AG09319 (cell line): ENCODE data around the gene TMC3.

Experiments
- DNase-seq: peaks from one replicate; pipeline ENCODE4 v3.0.0-alpha.2; 2010; ENCODE audit warnings: low read depth; ENCODE audit errors: extremely low read depth
- TF ChIP-seq, protein P1 (sequence below): IDR thresholded peaks from 2 replicates; pipeline ENCODE4 v1.5.1; 2011; ENCODE audit warnings: low read depth, mild to moderate bottlenecking, inconsistent platforms, low read length, moderate library complexity

Gene TMC3

DNA sequence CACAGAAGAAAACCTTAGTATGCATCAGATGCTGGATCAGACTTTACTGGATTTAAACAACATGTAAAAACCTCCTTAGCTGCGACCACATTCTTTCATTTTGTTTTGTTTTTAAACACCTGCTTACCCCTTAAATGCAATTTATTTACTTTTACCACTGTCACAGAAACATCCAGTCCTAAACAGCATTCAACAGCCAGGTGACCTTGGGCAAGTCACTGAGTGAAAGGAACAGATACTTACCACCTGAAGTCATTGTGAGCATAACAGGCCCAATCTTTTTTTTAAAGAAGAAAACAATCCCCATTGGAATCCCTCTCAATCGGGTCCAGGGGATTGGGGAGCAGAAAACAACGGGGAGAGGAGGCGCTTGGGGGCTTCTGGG lies 50.5 kb downstream of the TMC3 start:
- TF ChIP-seq, protein P1, sequence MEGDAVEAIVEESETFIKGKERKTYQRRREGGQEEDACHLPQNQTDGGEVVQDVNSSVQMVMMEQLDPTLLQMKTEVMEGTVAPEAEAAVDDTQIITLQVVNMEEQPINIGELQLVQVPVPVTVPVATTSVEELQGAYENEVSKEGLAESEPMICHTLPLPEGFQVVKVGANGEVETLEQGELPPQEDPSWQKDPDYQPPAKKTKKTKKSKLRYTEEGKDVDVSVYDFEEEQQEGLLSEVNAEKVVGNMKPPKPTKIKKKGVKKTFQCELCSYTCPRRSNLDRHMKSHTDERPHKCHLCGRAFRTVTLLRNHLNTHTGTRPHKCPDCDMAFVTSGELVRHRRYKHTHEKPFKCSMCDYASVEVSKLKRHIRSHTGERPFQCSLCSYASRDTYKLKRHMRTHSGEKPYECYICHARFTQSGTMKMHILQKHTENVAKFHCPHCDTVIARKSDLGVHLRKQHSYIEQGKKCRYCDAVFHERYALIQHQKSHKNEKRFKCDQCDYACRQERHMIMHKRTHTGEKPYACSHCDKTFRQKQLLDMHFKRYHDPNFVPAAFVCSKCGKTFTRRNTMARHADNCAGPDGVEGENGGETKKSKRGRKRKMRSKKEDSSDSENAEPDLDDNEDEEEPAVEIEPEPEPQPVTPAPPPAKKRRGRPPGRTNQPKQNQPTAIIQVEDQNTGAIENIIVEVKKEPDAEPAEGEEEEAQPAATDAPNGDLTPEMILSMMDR: no peak
- DNase-seq: no peak

DNA sequence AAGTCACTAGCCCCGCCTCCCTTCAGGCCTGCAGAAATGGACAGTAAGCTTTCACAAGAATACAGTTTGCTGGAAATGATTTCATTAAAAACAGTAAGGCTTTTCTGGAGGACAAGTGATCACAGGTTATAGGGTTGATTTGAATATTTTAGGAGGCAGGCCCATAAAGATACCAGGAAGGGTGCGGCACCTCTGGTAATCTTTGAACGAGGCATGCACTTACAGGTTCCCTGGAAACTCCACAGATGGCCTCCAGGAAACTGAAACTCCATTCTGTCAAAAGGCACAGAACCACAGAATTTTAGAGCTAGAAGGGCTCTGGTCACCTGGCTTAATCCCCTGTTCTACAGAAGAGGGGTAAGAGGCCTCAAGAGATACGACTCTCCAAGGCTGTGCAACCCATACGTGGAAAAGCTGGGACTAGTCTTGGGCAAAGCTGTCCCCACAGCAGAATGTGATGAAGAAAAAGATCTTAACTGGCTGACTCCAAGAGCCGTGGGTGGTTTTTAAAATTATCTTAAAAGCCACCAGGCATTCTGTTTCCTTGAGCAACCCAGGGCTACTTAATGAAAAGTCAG lies 51.2 kb downstream of the TMC3 start:
- TF ChIP-seq, protein P1: no peak
- no peak for DNase-seq

DNA sequence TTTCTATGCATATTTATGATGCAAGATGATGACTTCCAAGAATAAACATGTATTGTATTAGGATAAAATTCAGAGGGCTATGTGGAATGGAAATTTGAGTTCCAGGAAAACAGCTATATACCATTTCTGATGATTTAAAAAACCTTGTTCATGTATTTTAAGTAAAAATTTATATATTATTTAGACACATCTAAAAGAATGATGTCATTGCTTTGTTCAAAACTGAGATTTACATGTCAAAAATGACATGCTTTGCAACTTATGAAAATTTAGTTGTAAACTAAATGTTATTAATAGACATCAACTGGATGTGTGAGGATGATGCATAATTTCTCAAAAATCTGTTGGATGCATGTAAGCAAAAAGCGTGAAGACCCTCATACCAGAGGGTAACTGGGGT lies 52.3 kb downstream of the TMC3 start:
- no peak for DNase-seq
- TF ChIP-seq, protein P1: no peak

DNA sequence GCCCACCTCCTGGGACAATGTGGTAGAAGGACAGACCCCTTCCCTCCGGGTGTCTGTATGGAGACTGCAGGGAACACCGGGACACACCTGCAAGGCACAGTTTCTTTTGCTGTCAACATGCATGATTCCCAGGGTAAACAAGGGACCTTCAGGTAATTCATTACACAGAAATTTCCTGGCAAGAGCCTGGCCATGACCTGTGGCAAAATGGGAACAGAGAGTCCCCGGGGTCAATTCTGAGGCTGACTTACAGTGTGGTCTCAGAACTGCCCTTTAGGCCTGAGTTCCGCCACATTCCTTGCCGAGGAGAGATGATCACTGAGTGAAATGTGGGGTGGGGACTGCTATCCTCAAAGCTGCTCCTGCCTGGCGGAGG lies 56.4 kb downstream of the TMC3 start:
- DNase-seq: no peak
- TF ChIP-seq, protein P1: no peak

DNA sequence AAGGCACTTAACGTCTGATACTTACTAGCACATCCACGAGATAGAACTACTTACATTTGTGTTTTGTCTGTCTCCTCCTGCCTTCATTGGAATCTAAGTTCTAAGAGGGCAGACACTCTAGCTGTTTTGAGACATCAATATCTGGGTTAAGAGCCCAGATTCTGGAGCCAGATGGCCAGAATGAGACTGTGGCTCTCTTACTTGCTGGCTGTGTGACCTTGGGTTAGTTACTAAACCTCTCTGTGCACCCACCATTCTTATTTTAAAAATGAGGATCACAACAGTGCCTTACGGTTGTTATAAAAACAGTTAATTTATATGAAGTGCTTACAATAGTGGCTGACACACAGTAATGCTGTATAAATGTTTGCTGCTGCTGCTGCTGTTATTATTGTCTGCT lies 57.7 kb downstream of the TMC3 start:
- DNase-seq: no peak
- TF ChIP-seq, protein P1: no peak

DNA sequence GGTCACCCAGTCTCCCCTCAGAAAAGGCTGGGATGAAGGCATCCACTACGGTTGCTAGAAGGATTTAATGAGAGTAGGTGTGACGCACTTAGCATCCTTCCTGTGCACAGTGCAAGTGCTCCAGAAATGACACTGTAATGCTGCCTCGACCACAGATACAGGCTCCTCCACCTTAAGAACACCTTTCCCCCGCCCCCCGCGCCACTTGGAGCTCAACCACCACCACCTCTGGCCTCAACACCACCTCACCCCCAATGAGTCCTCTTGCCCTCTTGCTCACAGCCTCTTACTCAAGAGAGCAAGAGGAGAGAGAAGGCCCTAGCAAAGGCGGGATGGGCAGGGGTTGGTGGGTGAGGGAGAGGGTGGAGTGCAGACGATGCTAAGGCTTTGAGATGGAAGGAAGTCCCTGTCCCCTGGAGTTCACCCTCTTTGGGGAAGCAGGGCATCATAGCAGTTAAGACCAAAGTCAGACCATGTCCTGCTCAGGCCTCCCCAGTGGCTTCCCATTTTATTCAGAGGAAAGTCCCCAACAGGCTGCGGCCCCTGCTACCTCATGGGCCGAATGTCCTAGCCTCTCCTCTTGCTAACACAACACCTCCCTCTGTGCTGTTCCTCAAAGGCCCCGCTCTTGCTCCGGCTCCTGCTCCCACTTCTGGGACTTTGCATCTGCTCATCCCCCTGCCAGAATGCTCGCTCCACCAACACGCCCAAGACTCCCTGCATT lies 58.4 kb downstream of the TMC3 start:
- DNase-seq: no peak
- TF ChIP-seq, protein P1: no peak

DNA sequence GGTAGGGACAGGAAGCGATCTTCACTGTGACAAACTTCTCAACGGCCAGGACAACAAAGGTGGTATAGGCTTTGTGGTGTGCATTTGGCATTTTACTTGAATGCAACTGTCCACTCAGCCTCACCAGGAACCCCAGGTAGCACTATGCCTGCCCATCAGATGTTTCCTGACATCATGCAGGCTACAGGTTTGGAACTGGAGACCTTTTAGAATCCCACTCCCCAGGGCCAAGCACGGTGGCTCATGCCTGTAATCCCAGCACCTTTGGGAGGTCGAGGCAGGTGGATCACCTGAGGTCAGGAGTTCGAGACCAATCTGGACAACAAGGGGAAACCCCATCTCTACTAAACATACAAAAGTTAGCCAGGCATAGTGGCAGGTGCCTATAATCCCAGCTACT lies 59.6 kb downstream of the TMC3 start:
- TF ChIP-seq, protein P1: no peak
- no peak for DNase-seq
